Cardiac fibroblast (primary cell): ENCODE results near the gene SP140.

Experiments
- DNase-seq, 2 donors: peaks; one replicate each; pipeline versions ENCODE4 v3.0.0 to v3.0.0-alpha.2; 2010; ENCODE audit warnings: low read depth in 2 of 2
- H3K4me3 ChIP-seq, 2 donors: replicated peaks in 1 of 2; 1 replicate in 1 of 2; 2 replicates in 1 of 2; pipeline ENCODE4 v1.5.1; 2011; ENCODE audit warnings: low read depth in 2 of 2, low read length in 2 of 2, mild to moderate bottlenecking in 2 of 2, moderate library complexity in 1 of 2
- CTCF ChIP-seq: IDR thresholded peaks from one replicate; pipeline ENCODE4 v1.5.1; 2011; ENCODE audit warnings: low read depth, mild to moderate bottlenecking, low read length, inconsistent platforms

SP140 gene

GRCh38 chr2:230234845-230235244 lies 9.3 kb downstream of the SP140 start:
- H3K4me3 ChIP-seq, result no peak overlapping the region
- DNase-seq, result peak in 1 of 2 donors; percentile 16
- no peak for TF ChIP-seq CTCF

- H3K4me3 ChIP-seq, result no peak overlapping the region
- peak in 1 of 2 donors; percentile 42 for DNase-seq
- no peak for TF ChIP-seq CTCF
These were observed 18.7 kb downstream of the SP140 start for GRCh38 chr2:230244211-230244610.

- H3K4me3 ChIP-seq, result no peak overlapping the region
- TF ChIP-seq CTCF, result no peak
- DNase-seq, result no peak
These were observed 20.7 kb downstream of the SP140 start for GRCh38 chr2:230246206-230246605.

GRCh38 chr2:230250231-230250630 lies 24.7 kb downstream of the SP140 start:
- no peak for TF ChIP-seq CTCF
- DNase-seq, result no peak
- H3K4me3 ChIP-seq, result no peak overlapping the region

- no peak for DNase-seq
- no peak overlapping the region for H3K4me3 ChIP-seq
These were observed 28.8 kb downstream of the SP140 start for GRCh38 chr2:230254152-230254881.

GRCh38 chr2:230256733-230257332 lies 31.3 kb downstream of the SP140 start:
- no peak for DNase-seq
- no peak overlapping the region for H3K4me3 ChIP-seq
- no peak for TF ChIP-seq CTCF

More at GRCh38 chr2:230254152-230254881, 28.8 kb downstream of the SP140 start:
- TF ChIP-seq CTCF, result no peak
